Measurements from ENCODE around the gene DHX57. TPM values are rescaled to one million over a fixed set of nuclear protein-coding genes. Genes with fewer than 3 reads are reported as not detected.

DHX57 gene
- total RNA-seq, 2 experiments from 2014 or later, result 10.8 to 12.5 TPM

- Mint-ChIP-seq H3K36me3 (ENCODE audit: low read depth) (no peaks in the 10 kb centered on the region), H3K9me3 (no peaks in the 10 kb centered on the region), H3K4me3 (no peak within 1 kb of the TSS), H3K4me1 (ENCODE audit: low read depth) (peaks cover 2% of the 10 kb centered on the region), H3K27ac (no peak within 1 kb of the TSS), H3K27me3 (ENCODE audit: low read depth) (no peaks in the 10 kb centered on the region)
- intact Hi-C loops (cut with micrococcal nuclease), result no loop called here
- CTCF ChIA-PET, result no interaction called here
- DNase-seq, result no peak
These were observed 13.8 kb upstream of the DHX57 start, which contains the start of gene ARHGEF33 for GRCh38 chr2:38889575-38889974. TSS of gene ARHGEF33 (plus strand) at chr2:38889875. CDS start at chr2:38919448, 29,573 bp downstream.

GRCh38 chr2:38889045-38889444 lies 13.3 kb upstream of the DHX57 start:
- Mint-ChIP-seq H3K27me3 (ENCODE audit: low read depth) (no peaks in the 10 kb centered on the region), H3K36me3 (ENCODE audit: low read depth) (no peaks in the 10 kb centered on the region), H3K4me3 (no peak overlapping the region), H3K27ac (no peak overlapping the region), H3K4me1 (ENCODE audit: low read depth) (peaks cover 2% of the 10 kb centered on the region), H3K9me3 (no peaks in the 10 kb centered on the region)
- CTCF ChIA-PET, result interaction anchor here (0.7 kb wide), 1 partner anchor 60 kb away, joined by 3 read pairs; no protein-coding TSS in a partner anchor
- no peak for DNase-seq
- intact Hi-C loops (cut with micrococcal nuclease), result no loop called here

GRCh38 chr2:38887902-38888554 lies 12.3 kb upstream of the DHX57 start:
- CTCF ChIA-PET, result no interaction called here
- no peaks in the 10 kb centered on the region for H3K9me3 Mint-ChIP-seq
- peaks cover 2% of the 10 kb centered on the region for H3K4me1 Mint-ChIP-seq (ENCODE audit: low read depth)
- no peaks in the 10 kb centered on the region for H3K36me3 Mint-ChIP-seq (ENCODE audit: low read depth)
- intact Hi-C loops (cut with micrococcal nuclease), result no loop called here
- no peaks in the 10 kb centered on the region for H3K27me3 Mint-ChIP-seq (ENCODE audit: low read depth)
- no peak overlapping the region for H3K27ac Mint-ChIP-seq
- no peak overlapping the region for H3K4me3 Mint-ChIP-seq
- DNase-seq, result no peak

- intact Hi-C loops (cut with micrococcal nuclease), result no loop called here
- Mint-ChIP-seq H3K27me3 (ENCODE audit: low read depth) (no peaks in the 10 kb centered on the region), H3K36me3 (ENCODE audit: low read depth) (no peaks in the 10 kb centered on the region), H3K4me3 (no peak overlapping the region), H3K9me3 (no peaks in the 10 kb centered on the region), H3K4me1 (ENCODE audit: low read depth) (no peaks in the 10 kb centered on the region), H3K27ac (no peak overlapping the region)
- CTCF ChIA-PET, result interaction anchor here (0.7 to 1.2 kb wide), 2 partner anchors 117 to 454 kb away, joined by 3 to 4 read pairs; no protein-coding TSS in a partner anchor
- no peak for DNase-seq
These were observed 11.6 kb upstream of the DHX57 start for GRCh38 chr2:38887347-38887746.

GRCh38 chr2:38886063-38886462 lies 10.3 kb upstream of the DHX57 start:
- Mint-ChIP-seq H3K4me3 (no peak overlapping the region), H3K27me3 (ENCODE audit: low read depth) (no peaks in the 10 kb centered on the region), H3K9me3 (no peaks in the 10 kb centered on the region), H3K27ac (no peak overlapping the region), H3K36me3 (ENCODE audit: low read depth) (no peaks in the 10 kb centered on the region), H3K4me1 (ENCODE audit: low read depth) (no peaks in the 10 kb centered on the region)
- intact Hi-C loops (cut with micrococcal nuclease), result no loop called here
- no peak for DNase-seq
- CTCF ChIA-PET, result no interaction called here

GRCh38 chr2:38876407-38876806 lies 673 bp upstream of the DHX57 start:
- peaks cover 24% of the 10 kb centered on the region for H3K4me1 Mint-ChIP-seq (ENCODE audit: low read depth)
- intact Hi-C loops (cut with micrococcal nuclease), result loop anchor here (5.0 kb wide), 1 partner anchor 246 kb away; the partner anchor contains the start of gene SOS1
- no peak overlapping the region for H3K27ac Mint-ChIP-seq
- CTCF ChIA-PET, result interaction anchor here (1.1 kb wide), 1 partner anchor 19 kb away, joined by 3 read pairs; no protein-coding TSS in a partner anchor
- no peaks in the 10 kb centered on the region for H3K27me3 Mint-ChIP-seq (ENCODE audit: low read depth)
- peaks cover 4% of the 10 kb centered on the region for H3K36me3 Mint-ChIP-seq (ENCODE audit: low read depth)
- H3K9me3 Mint-ChIP-seq, result peaks cover 3% of the 10 kb centered on the region
- no peak for DNase-seq
- peak overlapping the region; percentile 85 for H3K4me3 Mint-ChIP-seq

GRCh38 chr2:38875227-38875575 lies 533 bp downstream of the DHX57 start:
- Mint-ChIP-seq H3K4me1 (ENCODE audit: low read depth) (peaks cover 24% of the 10 kb centered on the region), H3K27me3 (ENCODE audit: low read depth) (no peaks in the 10 kb centered on the region), H3K27ac (peak overlapping the region; percentile 77), H3K4me3 (peak overlapping the region; percentile 85), H3K9me3 (peaks cover 5% of the 10 kb centered on the region), H3K36me3 (ENCODE audit: low read depth) (peaks cover 6% of the 10 kb centered on the region)
- intact Hi-C loops (cut with micrococcal nuclease), result loop anchor here (1.0 to 5.0 kb wide), 4 partner anchors 97 to 498 kb away; partner anchors contain the start of genes ATL2, GEMIN6, SOS1 and SRSF7
- no peak for DNase-seq
- CTCF ChIA-PET, result no interaction called here

GRCh38 chr2:38873763-38874162 lies 2.0 kb downstream of the DHX57 start:
- CTCF ChIA-PET, result no interaction called here
- no peak for DNase-seq
- peaks cover 24% of the 10 kb centered on the region for H3K4me1 Mint-ChIP-seq (ENCODE audit: low read depth)
- H3K36me3 Mint-ChIP-seq (ENCODE audit: low read depth), result peaks cover 11% of the 10 kb centered on the region
- intact Hi-C loops (cut with micrococcal nuclease), result loop anchor here (2.0 kb wide), 1 partner anchor 497 kb away; the partner anchor contains the start of gene ATL2
- H3K27me3 Mint-ChIP-seq (ENCODE audit: low read depth), result no peaks in the 10 kb centered on the region
- H3K9me3 Mint-ChIP-seq, result peaks cover 7% of the 10 kb centered on the region
- no peak overlapping the region for H3K27ac Mint-ChIP-seq
- no peak overlapping the region for H3K4me3 Mint-ChIP-seq

GRCh38 chr2:38871432-38871831 lies 4.3 kb downstream of the DHX57 start:
- Mint-ChIP-seq H3K4me3 (no peak overlapping the region), H3K27me3 (ENCODE audit: low read depth) (no peaks in the 10 kb centered on the region)
- intact Hi-C loops (cut with micrococcal nuclease), result no loop called here

GRCh38 chr2:38866773-38867443 lies 8.8 kb downstream of the DHX57 start:
- no peak for DNase-seq
- Mint-ChIP-seq H3K27ac (no peak overlapping the region), H3K9me3 (peaks cover 4% of the 10 kb centered on the region), H3K4me3 (no peak overlapping the region), H3K4me1 (ENCODE audit: low read depth) (peaks cover 2% of the 10 kb centered on the region), H3K36me3 (ENCODE audit: low read depth) (peaks cover 20% of the 10 kb centered on the region), H3K27me3 (ENCODE audit: low read depth) (no peaks in the 10 kb centered on the region)
- CTCF ChIA-PET, result interaction anchor here (0.6 kb wide), 1 partner anchor 42 kb away, joined by 3 read pairs; no protein-coding TSS in a partner anchor
- intact Hi-C loops (cut with micrococcal nuclease), result no loop called here

More at GRCh38 chr2:38871432-38871831, 4.3 kb downstream of the DHX57 start:
- peaks cover 13% of the 10 kb centered on the region for H3K36me3 Mint-ChIP-seq (ENCODE audit: low read depth)
- no peak overlapping the region for H3K27ac Mint-ChIP-seq
- peaks cover 7% of the 10 kb centered on the region for H3K9me3 Mint-ChIP-seq
- DNase-seq, result no peak
- CTCF ChIA-PET, result no interaction called here
- H3K4me1 Mint-ChIP-seq (ENCODE audit: low read depth), result peaks cover 22% of the 10 kb centered on the region

GRCh38 chr2:38863061-38863695 lies 12.6 kb downstream of the DHX57 start:
- no peak for DNase-seq
- no peak overlapping the region for H3K27ac Mint-ChIP-seq
- no peaks in the 10 kb centered on the region for H3K27me3 Mint-ChIP-seq (ENCODE audit: low read depth)
- peaks cover 2% of the 10 kb centered on the region for H3K4me1 Mint-ChIP-seq (ENCODE audit: low read depth)
- CTCF ChIA-PET, result interaction anchor here (0.7 kb wide), 1 partner anchor 84 kb away, joined by 3 read pairs; no protein-coding TSS in a partner anchor
- H3K4me3 Mint-ChIP-seq, result no peak overlapping the region
- intact Hi-C loops (cut with micrococcal nuclease), result no loop called here
- H3K9me3 Mint-ChIP-seq, result no peaks in the 10 kb centered on the region
- peaks cover 23% of the 10 kb centered on the region for H3K36me3 Mint-ChIP-seq (ENCODE audit: low read depth)

GRCh38 chr2:38862476-38862875 lies 13.3 kb downstream of the DHX57 start:
- no peak overlapping the region for H3K27ac Mint-ChIP-seq
- peaks cover 23% of the 10 kb centered on the region for H3K36me3 Mint-ChIP-seq (ENCODE audit: low read depth)
- H3K9me3 Mint-ChIP-seq, result no peaks in the 10 kb centered on the region
- intact Hi-C loops (cut with micrococcal nuclease), result no loop called here
- no peaks in the 10 kb centered on the region for H3K27me3 Mint-ChIP-seq (ENCODE audit: low read depth)
- no peak for DNase-seq
- peaks cover 2% of the 10 kb centered on the region for H3K4me1 Mint-ChIP-seq (ENCODE audit: low read depth)
- no peak overlapping the region for H3K4me3 Mint-ChIP-seq
- CTCF ChIA-PET, result no interaction called here
